BLaER1 treated with 17β-estradiol and CSF1 and Interleukin-3, amounts not matched to agents 10 nM and 100 nM (cell line): Measurements from ENCODE around the gene INSC.

Source experiments
- H3K27ac ChIP-seq, 11 experiments: shearing (Covaris generic); formaldehyde crosslinking; 2 replicates each; pipeline ENCODE4 v1.8.1; 2022
- H3K27me3 ChIP-seq, 11 experiments: shearing (Covaris generic); formaldehyde crosslinking; 2 replicates each; pipeline ENCODE4 v1.8.1; 2022
- H3K36me3 ChIP-seq, 11 experiments: shearing (Covaris generic); formaldehyde crosslinking; 2 replicates each; pipeline ENCODE4 v1.8.1; 2022
- H3K4me1 ChIP-seq, 10 experiments: shearing (Covaris generic); formaldehyde crosslinking; 2 replicates each; pipeline ENCODE4 v1.8.1; 2022
- H3K4me2 ChIP-seq, 11 experiments: shearing (Covaris generic); formaldehyde crosslinking; 2 replicates each; pipeline ENCODE4 v1.8.1; 2022
- H3K4me3 ChIP-seq, 10 experiments: shearing (Covaris generic); formaldehyde crosslinking; 2 replicates each; pipeline ENCODE4 v1.8.1; 2022
- H3K9ac ChIP-seq, 11 experiments: shearing (Covaris generic); formaldehyde crosslinking; 2 replicates each; pipeline ENCODE4 v1.8.1; 2022
- H3K9me3 ChIP-seq, 11 experiments: shearing (Covaris generic); formaldehyde crosslinking; replicated peaks in 1 of 11; 2 replicates each; pipeline ENCODE4 v1.8.1; 2022
- H4K20me1 ChIP-seq, 11 experiments: shearing (Covaris generic); formaldehyde crosslinking; 2 replicates each; pipeline ENCODE4 v1.8.1; 2022
- Cebpa-rat ChIP-seq, 11 experiments: shearing (Covaris generic); IDR thresholded peaks; 2 replicates each; pipeline ENCODE4 v1.8.1; 2022

The INSC gene

DNA sequence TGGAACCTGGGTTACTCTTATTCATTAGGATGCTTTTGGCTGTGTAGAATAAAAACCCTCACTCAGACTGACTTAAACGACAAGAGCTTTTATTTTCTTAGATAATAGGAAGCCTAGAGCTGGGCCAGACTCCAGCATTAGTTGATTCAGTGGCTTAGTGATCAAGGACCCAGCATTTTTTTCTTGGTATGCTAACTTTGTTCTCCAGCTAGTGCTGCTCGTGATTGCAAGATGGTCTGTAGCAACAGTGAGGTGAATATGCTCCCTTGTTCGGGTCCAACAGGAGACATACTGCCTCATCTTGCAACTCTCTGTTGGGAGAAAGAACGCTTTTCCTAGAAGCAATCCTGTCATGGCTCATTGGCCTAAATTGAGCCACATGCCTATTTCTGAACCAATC is 33.4 kb downstream of the INSC start:
- Histone ChIP-seq H3K4me2 (no peak overlapping the region), H4K20me1 (no peaks in the 10 kb centered on the region), H3K9ac (no peak overlapping the region), H3K27ac (no peak overlapping the region), H3K4me1 (peaks cover 18 to 26% (median 22%) of the 10 kb centered on the region in 10 experiments; a peak in 19 of 20 replicates), H3K36me3 (no peaks in the 10 kb centered on the region), H3K4me3 (no peak overlapping the region), H3K27me3 (no peaks in the 10 kb centered on the region), H3K9me3 (peaks cover 0 to 7% (median 0%) of the 10 kb centered on the region in 11 experiments; a peak in 1 of 22 replicates)
- TF ChIP-seq Cebpa-rat (IDR thresholded peaks at IDR 0.05): no peak

DNA sequence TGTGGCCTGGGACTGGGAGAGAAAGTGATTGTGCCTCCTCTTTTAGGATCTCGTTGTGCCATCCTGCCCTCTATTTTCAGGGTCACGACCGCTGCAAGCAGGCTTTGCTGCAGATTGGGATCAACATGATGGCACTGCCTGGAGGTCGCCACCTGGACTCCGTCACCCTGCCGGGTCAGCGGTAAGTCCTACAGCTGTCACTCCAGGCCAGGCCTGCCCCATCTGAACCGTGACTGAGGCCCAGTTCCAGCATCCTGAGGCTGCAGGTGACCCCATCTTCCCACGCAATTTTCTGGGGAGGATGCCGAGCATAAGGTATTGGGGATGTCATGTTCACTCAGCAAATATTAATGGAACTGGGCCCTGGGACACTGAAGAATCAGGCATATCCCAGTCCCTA is 34.3 kb downstream of the INSC start:
- H3K4me2 ChIP-seq: no peak overlapping the region
- no peak overlapping the region for H3K27ac ChIP-seq
- no peaks in the 10 kb centered on the region for H3K27me3 ChIP-seq
- peaks cover 0 to under 1% (median 0%) of the 10 kb centered on the region in 11 experiments; a peak in 1 of 22 replicates for H3K9me3 ChIP-seq
- TF ChIP-seq Cebpa-rat (IDR thresholded peaks at IDR 0.05): no peak
- H4K20me1 ChIP-seq: no peaks in the 10 kb centered on the region
- peaks cover 17 to 24% (median 19%) of the 10 kb centered on the region in 10 experiments; a peak in 19 of 20 replicates for H3K4me1 ChIP-seq
- H3K36me3 ChIP-seq: no peaks in the 10 kb centered on the region
- no peak overlapping the region for H3K9ac ChIP-seq
- H3K4me3 ChIP-seq: no peak overlapping the region

DNA sequence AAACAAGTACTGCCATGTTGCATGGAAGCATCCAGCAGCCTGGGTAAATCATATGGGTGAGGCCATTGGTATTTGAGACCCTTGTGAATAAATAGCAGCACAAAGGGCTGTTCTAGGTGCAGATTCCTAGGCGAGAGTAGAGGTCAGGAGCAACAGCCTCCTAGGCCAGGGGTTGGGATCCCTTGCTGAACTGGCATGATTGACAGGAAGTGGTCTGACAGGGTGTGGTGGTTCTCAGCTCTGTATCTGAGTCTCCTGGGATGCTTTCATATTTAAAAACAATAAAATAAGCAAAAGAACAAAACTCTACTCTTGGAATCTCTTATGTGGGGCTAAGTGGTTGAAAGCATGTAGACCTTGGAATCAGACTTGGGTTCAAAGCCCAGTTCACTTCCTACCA is 35.8 kb downstream of the INSC start:
- Histone ChIP-seq H3K9ac (no peak overlapping the region), H3K9me3 (no peaks in the 10 kb centered on the region), H3K27me3 (no peaks in the 10 kb centered on the region), H3K36me3 (no peaks in the 10 kb centered on the region), H3K4me2 (peak overlapping the region; percentile 16 to 78 (median 62)), H3K27ac (peak overlapping the region in 2 of 11 experiments; percentile 8 to 23; a peak in 2 of 22 replicates), H4K20me1 (no peaks in the 10 kb centered on the region), H3K4me3 (no peak overlapping the region), H3K4me1 (peaks cover 14 to 21% (median 19%) of the 10 kb centered on the region in 10 experiments; a peak in 19 of 20 replicates)
- no peak for TF ChIP-seq Cebpa-rat (IDR thresholded peaks at IDR 0.05)

GRCh38 chr11:15153231-15153630 is 38.5 kb downstream of the INSC start:
- H3K4me1 ChIP-seq: peaks cover 9 to 21% (median 18%) of the 10 kb centered on the region in 10 experiments; a peak in 19 of 20 replicates
- H3K4me3 ChIP-seq: no peak overlapping the region
- no peak overlapping the region for H3K9ac ChIP-seq
- no peaks in the 10 kb centered on the region for H3K36me3 ChIP-seq
- no peak for TF ChIP-seq Cebpa-rat (IDR thresholded peaks at IDR 0.05)
- no peak overlapping the region for H3K4me2 ChIP-seq
- H3K27me3 ChIP-seq: no peaks in the 10 kb centered on the region
- H4K20me1 ChIP-seq: no peaks in the 10 kb centered on the region
- H3K27ac ChIP-seq: no peak overlapping the region
- H3K9me3 ChIP-seq: no peaks in the 10 kb centered on the region

DNA sequence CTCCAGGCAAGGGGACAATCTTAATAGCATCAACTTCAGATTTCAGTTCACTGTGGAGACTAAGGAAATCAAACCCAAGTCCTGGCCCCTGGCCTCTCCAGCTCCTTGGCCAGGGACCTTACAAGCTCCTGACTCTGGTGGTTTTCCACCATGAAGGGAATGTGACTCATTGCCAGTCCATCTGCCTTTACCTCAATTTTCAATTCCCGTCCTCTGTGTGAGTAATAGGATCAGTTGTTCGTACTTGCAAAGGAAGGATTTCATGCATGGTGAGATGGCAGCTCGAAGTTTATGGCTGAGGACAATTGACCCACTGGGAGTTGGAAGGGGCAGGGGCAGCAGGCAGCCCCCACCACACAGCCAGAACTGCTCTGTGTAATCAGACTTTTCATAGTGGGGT is 42.5 kb downstream of the INSC start:
- H3K4me2 ChIP-seq: no peak overlapping the region
- TF ChIP-seq Cebpa-rat (IDR thresholded peaks at IDR 0.05): no peak
- H3K4me3 ChIP-seq: no peak overlapping the region
- H3K9me3 ChIP-seq: no peaks in the 10 kb centered on the region
- no peak overlapping the region for H3K9ac ChIP-seq
- no peaks in the 10 kb centered on the region for H3K36me3 ChIP-seq
- no peaks in the 10 kb centered on the region for H3K27me3 ChIP-seq
- H3K4me1 ChIP-seq: no peaks in the 10 kb centered on the region
- H3K27ac ChIP-seq: no peak overlapping the region
- no peaks in the 10 kb centered on the region for H4K20me1 ChIP-seq

DNA sequence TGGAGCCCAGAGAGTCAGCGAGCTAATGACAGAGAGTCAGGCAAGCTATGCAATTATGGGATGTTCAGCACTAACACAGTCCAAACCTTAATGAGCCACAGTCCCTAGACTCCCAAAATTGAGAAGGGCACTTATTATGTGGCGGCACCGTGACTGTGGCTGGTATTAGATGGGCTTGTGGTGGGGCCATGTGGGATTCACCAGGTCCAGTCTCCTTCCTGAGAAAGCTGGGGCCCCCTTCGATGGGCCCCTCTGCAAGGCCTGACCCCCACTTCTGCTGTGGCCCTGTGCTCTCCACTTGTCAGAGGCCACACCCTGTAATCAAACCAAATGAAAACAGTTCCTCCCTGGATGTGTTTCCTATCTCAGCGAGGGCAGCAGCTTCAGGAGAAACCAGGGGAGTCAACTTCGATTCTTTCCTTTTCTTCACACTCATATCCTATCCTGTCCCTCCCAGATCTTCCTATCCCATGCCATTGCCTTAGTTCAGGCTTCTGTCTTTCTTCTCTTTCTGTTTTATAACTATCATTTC is 42.9 kb downstream of the INSC start:
- H3K27me3 ChIP-seq: no peaks in the 10 kb centered on the region
- H3K4me1 ChIP-seq: no peaks in the 10 kb centered on the region
- no peaks in the 10 kb centered on the region for H3K36me3 ChIP-seq
- no peak overlapping the region for H3K4me3 ChIP-seq
- no peak overlapping the region for H3K9ac ChIP-seq
- no peaks in the 10 kb centered on the region for H4K20me1 ChIP-seq
- no peaks in the 10 kb centered on the region for H3K9me3 ChIP-seq
- TF ChIP-seq Cebpa-rat (IDR thresholded peaks at IDR 0.05): no peak
- H3K4me2 ChIP-seq: no peak overlapping the region
- no peak overlapping the region for H3K27ac ChIP-seq

GRCh38 chr11:15158351-15159015 is 43.8 kb downstream of the INSC start:
- Histone ChIP-seq H3K4me3 (no peak overlapping the region), H3K4me2 (no peak overlapping the region), H3K36me3 (no peaks in the 10 kb centered on the region), H3K27ac (no peak overlapping the region), H3K9ac (no peak overlapping the region), H3K27me3 (no peaks in the 10 kb centered on the region), H3K9me3 (peaks cover 0 to 6% (median 0%) of the 10 kb centered on the region in 11 experiments; a peak in 4 of 22 replicates), H4K20me1 (no peaks in the 10 kb centered on the region), H3K4me1 (peaks cover 0 to 3% (median 1%) of the 10 kb centered on the region in 10 experiments; a peak in 9 of 20 replicates)
- TF ChIP-seq Cebpa-rat (IDR thresholded peaks at IDR 0.05): no peak

DNA sequence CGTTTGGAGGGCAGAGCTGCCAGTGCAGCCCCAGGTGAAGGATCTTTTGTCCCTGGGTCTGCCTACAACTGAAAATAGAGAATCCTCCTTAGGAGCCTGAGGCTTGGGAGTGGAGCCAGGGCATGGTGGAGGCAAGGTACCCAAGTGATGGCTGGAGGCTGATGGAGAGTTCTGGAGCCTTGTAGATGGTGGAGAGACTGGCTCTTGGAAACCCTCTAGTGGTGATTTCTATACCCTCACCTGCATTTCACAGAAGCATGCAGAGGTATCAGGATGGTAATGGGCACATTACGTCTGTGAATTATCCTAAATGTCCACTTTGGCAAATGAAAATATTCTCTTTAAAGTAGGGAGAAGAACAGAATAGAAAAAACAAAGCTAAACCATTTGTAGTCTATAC is 44.4 kb downstream of the INSC start:
- no peaks in the 10 kb centered on the region for H4K20me1 ChIP-seq
- peaks cover 0 to 9% (median 0%) of the 10 kb centered on the region in 11 experiments; a peak in 4 of 22 replicates for H3K9me3 ChIP-seq
- H3K27ac ChIP-seq: no peak overlapping the region

DNA sequence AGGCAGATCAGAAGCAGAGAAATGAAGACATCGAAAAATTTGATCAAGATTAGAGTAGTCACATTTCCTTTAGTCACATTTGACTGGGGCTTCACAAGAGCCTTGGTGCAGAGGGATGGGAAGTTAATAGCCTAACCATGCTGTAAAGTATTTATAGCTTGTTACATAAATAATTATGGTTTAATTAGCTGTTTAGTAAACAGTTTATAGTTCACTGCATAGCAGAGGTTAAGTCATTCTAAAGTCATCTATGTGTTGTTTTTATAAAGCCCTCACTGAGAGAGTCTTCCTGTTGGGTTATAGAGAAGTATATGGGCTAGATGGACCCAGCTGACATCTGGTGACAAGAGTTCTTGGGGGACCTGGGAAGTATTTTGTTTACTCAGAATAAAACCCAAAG is 47.1 kb downstream of the INSC start:
- Histone ChIP-seq H3K27ac (no peak overlapping the region), H3K4me2 (no peak overlapping the region), H3K36me3 (no peaks in the 10 kb centered on the region), H3K27me3 (no peaks in the 10 kb centered on the region), H3K9ac (no peak overlapping the region), H3K4me3 (no peak overlapping the region), H3K4me1 (peaks cover 0 to 12% (median 6%) of the 10 kb centered on the region in 10 experiments; a peak in 11 of 20 replicates), H4K20me1 (no peaks in the 10 kb centered on the region), H3K9me3 (peaks cover 0 to 16% (median 0%) of the 10 kb centered on the region in 11 experiments; a peak in 4 of 22 replicates)
- no peak for TF ChIP-seq Cebpa-rat (IDR thresholded peaks at IDR 0.05)

More for the DNA sequence above, 44.4 kb downstream of the INSC start:
- Histone ChIP-seq H3K27me3 (no peaks in the 10 kb centered on the region), H3K36me3 (no peaks in the 10 kb centered on the region), H3K4me2 (no peak overlapping the region), H3K4me1 (peaks cover 0 to 8% (median 5%) of the 10 kb centered on the region in 10 experiments; a peak in 11 of 20 replicates), H3K9ac (no peak overlapping the region), H3K4me3 (no peak overlapping the region)
- no peak for TF ChIP-seq Cebpa-rat (IDR thresholded peaks at IDR 0.05)
